Right cardiac atrium (tissue), 5 donors: ENCODE measurements around the gene POLA1. TPM values are rescaled to one million over a fixed set of nuclear protein-coding genes. Genes with fewer than 3 reads are reported as not detected.
"Not testable (repeated sequence)": the region's sequence is repeated elsewhere in the genome, so short reads cannot be mapped to it uniquely, and the experiment has no call there.

ENCODE experiments used
- ATAC-seq, 2 donors: fragments of 200-7000 bp; cut with Tn5 transposase; one replicate each; pipeline versions ENCODE4 v1.8.0 to v1.9.1; 2020; ENCODE audit warnings: moderate library complexity in 2 of 2, mild to moderate bottlenecking in 1 of 2
- DNase-seq, 3 donors: peaks; one replicate each; pipeline ENCODE4 v3.0.0-alpha.2; 2020
- H3K27ac ChIP-seq: one replicate; pipeline ENCODE4 v1.5.1; 2013; ENCODE audit warnings: mild to moderate bottlenecking, low read length, control low read depth, moderate library complexity
- H3K27me3 ChIP-seq: one replicate; pipeline ENCODE4 v1.6.1; 2013; ENCODE audit not compliant: control insufficient read depth, insufficient read depth
- H3K4me1 ChIP-seq: one replicate; pipeline ENCODE4 v1.6.1; 2013; ENCODE audit warnings: low read length; ENCODE audit not compliant: control insufficient read depth, insufficient read depth
- H3K4me3 ChIP-seq: one replicate; pipeline ENCODE4 v1.5.1; 2013; ENCODE audit warnings: low read length, control low read depth
- H3K9me3 ChIP-seq: one replicate; pipeline ENCODE4 v1.6.1; 2013; ENCODE audit warnings: low read length; ENCODE audit not compliant: control insufficient read depth
- WGBS: extraction: QIAGEN DNeasy Blood & Tissue Kit; methylation state at CpG from one replicate; pipeline ENCODE4 v1.1.7; 2013; 5-methylcytosine and 5-hydroxymethylcytosine counted together
- intact Hi-C, 4 donors: fragments of 100-400 bp; cut with DNase I; formaldehyde crosslinking; loops; one replicate each; pipeline versions ENCODE4 v1.11.0 to v1.14.0; 2022 to 2023
- polyA plus RNA-seq: library from polyadenylated mRNA; stranded (reverse); fragments of 200-250 nt; gene quantifications from one replicate; pipeline ENCODE4 v1.2.3, GENCODE V29; 2013
- total RNA-seq, 4 donors: library from RNA; stranded (reverse); fragmentation: NEBNext Ultra II Directional; extraction: Animal tissue kit (Norgen Biotek cat#: 25700); gene quantifications; one replicate each; pipeline ENCODE4 v1.2.1, GENCODE V29; 2021
- donor health status: healthy with polysubstance abuse.
- donor health status: DM: no; HTN: yes; CAD: no.
- donor health status: DM: no; HTN: no; CAD: no.
- donor health status: DM: no; HTN: yes; CAD: no; lungs with severe emphysema.
- donor health status: DM: yes; HTN: yes; CAD: no.

The POLA1 gene
- total and polyA plus RNA-seq, 5 donors: 3.6 to 12.3 (median 9.1) TPM

- H3K4me3 ChIP-seq: no peak overlapping the region
- no peaks in the 10 kb centered on the region for H3K9me3 ChIP-seq
- no peak overlapping the region for H3K27ac ChIP-seq
- H3K4me1 ChIP-seq: no peaks in the 10 kb centered on the region
- intact Hi-C loops: no loop called here
- no peak for DNase-seq
- ATAC-seq: no peak
- H3K27me3 ChIP-seq: no peaks in the 10 kb centered on the region
- 97% methylated on average over 4 of the region's 4 CpGs for WGBS
Measured at GRCh38 chrX:24851780-24852179, 158.1 kb downstream of the POLA1 start.

GRCh38 chrX:24858004-24858746, 164.5 kb downstream of the POLA1 start:
- intact Hi-C loops: no loop called here
- Histone ChIP-seq H3K9me3 (no peaks in the 10 kb centered on the region), H3K27ac (no peak overlapping the region), H3K4me3 (no peak overlapping the region), H3K4me1 (no peaks in the 10 kb centered on the region), H3K27me3 (no peaks in the 10 kb centered on the region)
- 94% methylated on average over 4 of the region's 4 CpGs for WGBS
- ATAC-seq: no peak
- no peak for DNase-seq

GRCh38 chrX:24859211-24859841, 165.6 kb downstream of the POLA1 start:
- WGBS: 96% methylated on average over 4 of the region's 4 CpGs
- H3K4me1 ChIP-seq: no peaks in the 10 kb centered on the region
- H3K4me3 ChIP-seq: no peak overlapping the region
- DNase-seq: no peak
- no peak overlapping the region for H3K27ac ChIP-seq
- no peaks in the 10 kb centered on the region for H3K9me3 ChIP-seq
- ATAC-seq: no peak
- no peaks in the 10 kb centered on the region for H3K27me3 ChIP-seq
- intact Hi-C loops: no loop called here

- Histone ChIP-seq H3K4me1 (no peaks in the 10 kb centered on the region), H3K9me3 (no peaks in the 10 kb centered on the region), H3K4me3 (no peak overlapping the region), H3K27ac (no peak overlapping the region), H3K27me3 (no peaks in the 10 kb centered on the region)
- ATAC-seq (no peak), DNase-seq (no peak)
- intact Hi-C loops: no loop called here
Measured at GRCh38 chrX:24860140-24860539, 166.4 kb downstream of the POLA1 start.

- WGBS: 51% methylated on average over 2 of the region's 2 CpGs
- H3K27ac ChIP-seq: no peak overlapping the region
- no peaks in the 10 kb centered on the region for H3K4me1 ChIP-seq
- H3K4me3 ChIP-seq: no peak overlapping the region
- H3K27me3 ChIP-seq: no peaks in the 10 kb centered on the region
- DNase-seq (no peak), ATAC-seq (no peak)
- no peaks in the 10 kb centered on the region for H3K9me3 ChIP-seq
- intact Hi-C loops: no loop called here
Measured at GRCh38 chrX:24862343-24862742, 168.6 kb downstream of the POLA1 start.

- DNase-seq, H3K9me3 ChIP-seq, H3K27me3 ChIP-seq, H3K27ac ChIP-seq, intact Hi-C loops, ATAC-seq, H3K4me1 ChIP-seq, H3K4me3 ChIP-seq: not testable (repeated sequence)
- 98% methylated on average over 8 of the region's 8 CpGs for WGBS
Measured at GRCh38 chrX:24863779-24864178, 170.1 kb downstream of the POLA1 start.

GRCh38 chrX:24870143-24870542, 176.4 kb downstream of the POLA1 start:
- no peak for DNase-seq
- no peak for ATAC-seq
- no peak overlapping the region for H3K27ac ChIP-seq
- WGBS: 95% methylated on average over 3 of the region's 3 CpGs
- H3K4me1 ChIP-seq: no peaks in the 10 kb centered on the region
- H3K9me3 ChIP-seq: no peaks in the 10 kb centered on the region
- H3K27me3 ChIP-seq: no peaks in the 10 kb centered on the region
- intact Hi-C loops: no loop called here
- H3K4me3 ChIP-seq: no peak overlapping the region

- intact Hi-C loops: no loop called here
- no peak overlapping the region for H3K4me3 ChIP-seq
- H3K27me3 ChIP-seq: no peaks in the 10 kb centered on the region
- no peaks in the 10 kb centered on the region for H3K9me3 ChIP-seq
- H3K4me1 ChIP-seq: no peaks in the 10 kb centered on the region
- ATAC-seq (no peak), DNase-seq (no peak)
- H3K27ac ChIP-seq: no peak overlapping the region
- WGBS: 91% methylated on average over 7 of the region's 7 CpGs
Measured at GRCh38 chrX:24874604-24875247, 181.0 kb downstream of the POLA1 start.

GRCh38 chrX:24876530-24877287, 183.0 kb downstream of the POLA1 start:
- no peak for ATAC-seq
- Histone ChIP-seq H3K4me3 (no peak overlapping the region), H3K27me3 (no peaks in the 10 kb centered on the region), H3K27ac (no peak overlapping the region), H3K9me3 (no peaks in the 10 kb centered on the region), H3K4me1 (no peaks in the 10 kb centered on the region)
- 77% methylated on average over 9 of the region's 9 CpGs for WGBS
- intact Hi-C loops: no loop called here
- DNase-seq: no peak

GRCh38 chrX:24877288-24877664, 183.6 kb downstream of the POLA1 start:
- ATAC-seq (no peak), DNase-seq (no peak)
- intact Hi-C loops: no loop called here
- WGBS: 92% methylated on average over 3 of the region's 3 CpGs
- Histone ChIP-seq H3K9me3 (no peaks in the 10 kb centered on the region), H3K27me3 (no peaks in the 10 kb centered on the region), H3K27ac (no peak overlapping the region), H3K4me3 (no peak overlapping the region), H3K4me1 (no peaks in the 10 kb centered on the region)
